Measurements from ENCODE around the gene GPR141. TPM values are rescaled to one million over a fixed set of nuclear protein-coding genes. Genes with fewer than 3 reads are reported as not detected.

The GPR141 gene
- total RNA-seq, 1 donor from 2014 or later = not detected

DNA sequence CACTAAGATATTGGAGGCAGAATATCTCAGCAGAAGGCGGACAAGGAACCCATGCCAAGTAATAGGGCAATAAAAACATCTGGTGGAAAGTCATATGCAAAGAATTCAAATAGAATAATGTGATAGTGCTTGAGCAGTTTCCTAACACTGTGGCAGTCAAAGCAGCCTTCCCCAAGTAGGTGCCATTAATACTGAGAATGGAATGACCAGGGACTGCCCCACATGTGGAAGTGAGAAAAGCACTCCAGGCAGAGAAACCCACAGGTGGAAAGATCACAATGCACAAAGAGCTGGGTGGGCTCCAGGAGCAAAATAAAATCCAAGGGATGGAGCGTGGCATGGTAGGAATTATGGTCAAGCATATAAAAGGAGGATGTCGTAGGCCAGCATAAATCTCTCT lies 100.4 kb downstream of the GPR141 start:
- no peak for DNase-seq (ENCODE audit: low read depth in 2 of 2)

GRCh38 chr7:37786741-37787569 lies 103.4 kb downstream of the GPR141 start:
- no peak for DNase-seq (ENCODE audit: low read depth in 2 of 2)

Other genes starting within 250 kb of the GPR141 start
- 30.7 and 36.5 TPM in 2 replicates for gene ELMO1, start 234.9 kb upstream of the GPR141 start, total RNA-seq
- not detected in 2 replicates for gene NME8, start 164.8 kb downstream of the GPR141 start, total RNA-seq
- under 0.01 TPM in 1 of 2 replicates, not detected in the other for gene SFRP4, start 233.1 kb downstream of the GPR141 start, total RNA-seq
- 2.0 and 2.4 TPM in 2 replicates for gene EPDR1, start 236.9 kb downstream of the GPR141 start, total RNA-seq